ENCODE results near the gene HOXA5. TPM values are rescaled to one million over a fixed set of nuclear protein-coding genes. Genes with fewer than 3 reads are reported as not detected.

Gene HOXA5
- total RNA-seq, 5 donors from 2014 or later (not counting 1 experiment from before 2014, with no cell fraction given) = 0.18 to 0.32 TPM; not detected in 3

GRCh38 chr7:27157702-27158431 lies 14.4 kb upstream of the HOXA5 start:
- Histone ChIP-seq H3K36me3 (ENCODE audit: control insufficient read depth in 2 of 2, extremely low read depth in 1 of 2, insufficient read depth in 1 of 2, low read length in 1 of 2) (no peaks in the 10 kb centered on the region), H3K27ac (ENCODE audit: low read length) (no peak overlapping the region), H3K4me3 (ENCODE audit: control insufficient read depth in 1 of 2, extremely low read depth in 1 of 2, low read length in 1 of 2) (no peak overlapping the region), H3K9me3 (no peaks in the 10 kb centered on the region), H3K4me1 (ENCODE audit: control insufficient read depth in 1 of 2, extremely low read depth in 1 of 2, insufficient read depth in 2 of 2, low read length in 2 of 2) (peaks cover 8 to 59% of the 10 kb centered on the region in 2 experiments), H3K27me3 (replicated peaks in 1 of 2; ENCODE audit: control insufficient read depth in 2 of 2, extremely low read depth in 1 of 2, insufficient read depth in 2 of 2, low read length in 1 of 2) (peaks cover 2 to 91% of the 10 kb centered on the region in 2 experiments)
- Mint-ChIP-seq H3K27ac (peak overlapping the region; percentile 16 to 82), H3K4me1 (peaks cover 48 to 54% (median 53%) of the 10 kb centered on the region in 3 donors), H3K9me3 (no peaks in the 10 kb centered on the region), H3K27me3 (peaks cover 60 to 86% of the 10 kb centered on the region in 2 donors), H3K4me3 (peak overlapping the region in 2 of 3 donors; percentile 0 to 84), H3K36me3 (no peaks in the 10 kb centered on the region)
- 5% methylated on average over 14 of the region's 30 CpGs for WGBS (ENCODE audit: insufficient coverage)
- no peak for ATAC-seq (replicated peaks in 1 of 4)
- ChIA-PET POLR2A (no interaction called here), CTCF (interaction anchor here (0.5 to 1.5 kb wide), 2 partner anchors 18 to 1265 kb away, joined by 5 read pairs; no protein-coding TSS in a partner anchor)
- no peak for DNase-seq

GRCh38 chr7:27156916-27157701 lies 13.6 kb upstream of the HOXA5 start:
- peaks cover 51 to 57% (median 57%) of the 10 kb centered on the region in 3 donors for H3K4me1 Mint-ChIP-seq
- Histone ChIP-seq H3K36me3 (ENCODE audit: control insufficient read depth in 2 of 2, extremely low read depth in 1 of 2, insufficient read depth in 1 of 2, low read length in 1 of 2) (no peaks in the 10 kb centered on the region), H3K9me3 (no peaks in the 10 kb centered on the region), H3K4me3 (ENCODE audit: control insufficient read depth in 1 of 2, extremely low read depth in 1 of 2, low read length in 1 of 2) (peak overlapping the region in 1 of 2 donors; percentile 19), H3K27me3 (replicated peaks in 1 of 2; ENCODE audit: control insufficient read depth in 2 of 2, extremely low read depth in 1 of 2, insufficient read depth in 2 of 2, low read length in 1 of 2) (peaks cover 2 to 97% of the 10 kb centered on the region in 2 experiments), H3K4me1 (ENCODE audit: control insufficient read depth in 1 of 2, extremely low read depth in 1 of 2, insufficient read depth in 2 of 2, low read length in 2 of 2) (peaks cover 8 to 66% of the 10 kb centered on the region in 2 experiments), H3K27ac (ENCODE audit: low read length) (no peak overlapping the region)
- H3K9me3 Mint-ChIP-seq = no peaks in the 10 kb centered on the region
- H3K36me3 Mint-ChIP-seq = no peaks in the 10 kb centered on the region
- 10% methylated on average over 20 of the region's 30 CpGs for WGBS (ENCODE audit: insufficient coverage)
- peak overlapping the region in 1 of 3 donors; percentile 84 for H3K4me3 Mint-ChIP-seq
- ChIA-PET POLR2A (interaction anchor here in 1 of 2 donors (0.5 to 0.8 kb wide), 2 partner anchors 14 to 644 kb away, joined by 3 to 5 read pairs; no protein-coding TSS in a partner anchor), CTCF (interaction anchor here in 1 of 2 donors (0.5 to 0.7 kb wide), 3 partner anchors 18 to 1301 kb away, joined by 3 to 5 read pairs (median 3); no protein-coding TSS in a partner anchor)
- peak overlapping the region; percentile 16 to 82 for H3K27ac Mint-ChIP-seq
- peaks cover 56 to 85% of the 10 kb centered on the region in 2 donors for H3K27me3 Mint-ChIP-seq
- ATAC-seq (replicated peaks in 1 of 4) = no peak
- no peak for DNase-seq

- ChIA-PET CTCF (interaction anchor here in 1 of 2 donors (0.5 to 0.7 kb wide), 3 partner anchors 1012 to 1300 kb away, joined by 3 to 4 read pairs (median 3); no protein-coding TSS in a partner anchor), POLR2A (interaction anchor here in 1 of 2 donors (0.8 kb wide), 1 partner anchor 14 kb away, joined by 5 read pairs; no protein-coding TSS in a partner anchor)
- WGBS (ENCODE audit: insufficient coverage) = 4% methylated on average over 24 of the region's 33 CpGs
- no peak for ATAC-seq (replicated peaks in 1 of 4)
- DNase-seq = no peak
- Mint-ChIP-seq H3K4me1 (peaks cover 58 to 64% (median 63%) of the 10 kb centered on the region in 3 donors), H3K27ac (peak within 1 kb of the TSS; percentile 16 to 82), H3K4me3 (peak within 1 kb of the TSS; percentile 13 to 84 (median 21)), H3K9me3 (no peaks in the 10 kb centered on the region), H3K36me3 (no peaks in the 10 kb centered on the region), H3K27me3 (peaks cover 62 to 86% of the 10 kb centered on the region in 2 donors)
- Histone ChIP-seq H3K4me3 (ENCODE audit: control insufficient read depth in 1 of 2, extremely low read depth in 1 of 2, low read length in 1 of 2) (peak within 1 kb of the TSS; percentile 17 to 66), H3K27me3 (replicated peaks in 1 of 2; ENCODE audit: control insufficient read depth in 2 of 2, extremely low read depth in 1 of 2, insufficient read depth in 2 of 2, low read length in 1 of 2) (peaks cover 2 to 97% of the 10 kb centered on the region in 2 experiments), H3K9me3 (no peaks in the 10 kb centered on the region), H3K27ac (ENCODE audit: low read length) (no peak within 1 kb of the TSS), H3K36me3 (ENCODE audit: control insufficient read depth in 2 of 2, extremely low read depth in 1 of 2, insufficient read depth in 1 of 2, low read length in 1 of 2) (no peaks in the 10 kb centered on the region), H3K4me1 (ENCODE audit: control insufficient read depth in 1 of 2, extremely low read depth in 1 of 2, insufficient read depth in 2 of 2, low read length in 2 of 2) (peaks cover 11 to 71% of the 10 kb centered on the region in 2 experiments)
Measured at GRCh38 chr7:27156508-27156898, 13.0 kb upstream of the HOXA5 start, which contains the start of gene HOXA7. Gene HOXA7, minus strand, starts transcription at chr7:27156675. Its CDS starts 130 bp downstream, at chr7:27156545.

- Mint-ChIP-seq H3K4me3 (peak overlapping the region in 2 of 3 donors; percentile 21 to 84), H3K4me1 (peaks cover 59 to 69% (median 66%) of the 10 kb centered on the region in 3 donors), H3K9me3 (no peaks in the 10 kb centered on the region), H3K27ac (peak overlapping the region; percentile 11 to 55), H3K36me3 (no peaks in the 10 kb centered on the region), H3K27me3 (peaks cover 65 to 88% of the 10 kb centered on the region in 2 donors)
- DNase-seq (peak in 1 of 35 experiments; percentile 19), ATAC-seq (replicated peaks in 1 of 4) (peak in 2 of 4 experiments; percentile 18 to 22)
- Histone ChIP-seq H3K36me3 (ENCODE audit: control insufficient read depth in 2 of 2, extremely low read depth in 1 of 2, insufficient read depth in 1 of 2, low read length in 1 of 2) (no peaks in the 10 kb centered on the region), H3K4me1 (ENCODE audit: control insufficient read depth in 1 of 2, extremely low read depth in 1 of 2, insufficient read depth in 2 of 2, low read length in 2 of 2) (peaks cover 15 to 71% of the 10 kb centered on the region in 2 experiments), H3K4me3 (ENCODE audit: control insufficient read depth in 1 of 2, extremely low read depth in 1 of 2, low read length in 1 of 2) (peak overlapping the region; percentile 17 to 66), H3K27ac (ENCODE audit: low read length) (no peak overlapping the region), H3K27me3 (replicated peaks in 1 of 2; ENCODE audit: control insufficient read depth in 2 of 2, extremely low read depth in 1 of 2, insufficient read depth in 2 of 2, low read length in 1 of 2) (peaks cover 2 to 97% of the 10 kb centered on the region in 2 experiments), H3K9me3 (no peaks in the 10 kb centered on the region)
- ChIA-PET POLR2A (interaction anchor here in 1 of 2 donors (0.6 kb wide), 2 partner anchors 483 to 1302 kb away, joined by 3 read pairs; no protein-coding TSS in a partner anchor), CTCF (interaction anchor here in 1 of 2 donors (0.5 to 0.6 kb wide), 2 partner anchors 864 to 1066 kb away, joined by 3 to 4 read pairs; no protein-coding TSS in a partner anchor)
- WGBS (ENCODE audit: insufficient coverage) = 3% methylated on average over 60 of the region's 63 CpGs
Measured at GRCh38 chr7:27155816-27156507, 12.5 kb upstream of the HOXA5 start.

GRCh38 chr7:27154901-27155815 lies 11.7 kb upstream of the HOXA5 start:
- ATAC-seq (replicated peaks in 1 of 4) = no peak
- Histone ChIP-seq H3K27ac (ENCODE audit: low read length) (no peak overlapping the region), H3K4me1 (ENCODE audit: control insufficient read depth in 1 of 2, extremely low read depth in 1 of 2, insufficient read depth in 2 of 2, low read length in 2 of 2) (peaks cover 15 to 71% of the 10 kb centered on the region in 2 experiments), H3K27me3 (replicated peaks in 1 of 2; ENCODE audit: control insufficient read depth in 2 of 2, extremely low read depth in 1 of 2, insufficient read depth in 2 of 2, low read length in 1 of 2) (peaks cover 2 to 98% of the 10 kb centered on the region in 2 experiments), H3K9me3 (no peaks in the 10 kb centered on the region), H3K36me3 (ENCODE audit: control insufficient read depth in 2 of 2, extremely low read depth in 1 of 2, insufficient read depth in 1 of 2, low read length in 1 of 2) (no peaks in the 10 kb centered on the region), H3K4me3 (ENCODE audit: control insufficient read depth in 1 of 2, extremely low read depth in 1 of 2, low read length in 1 of 2) (peak overlapping the region in 1 of 2 donors; percentile 66)
- Mint-ChIP-seq H3K27ac (peak overlapping the region in 1 of 2 donors; percentile 84), H3K27me3 (peaks cover 71 to 92% of the 10 kb centered on the region in 2 donors), H3K4me3 (peak overlapping the region; percentile 35 to 84 (median 48)), H3K4me1 (peaks cover 64 to 77% (median 69%) of the 10 kb centered on the region in 3 donors), H3K9me3 (no peaks in the 10 kb centered on the region), H3K36me3 (no peaks in the 10 kb centered on the region)
- peak in 1 of 35 experiments; percentile 14 for DNase-seq
- WGBS (ENCODE audit: insufficient coverage) = 6% methylated on average over 33 of the region's 48 CpGs
- CTCF ChIA-PET = interaction anchor here (0.6 to 1.6 kb wide), 4 partner anchors 41 to 865 kb away, joined by 3 to 4 read pairs (median 3); partner anchors contain the start of gene HOXA1 (in 1 of the 2)
- POLR2A ChIA-PET = interaction anchor here in 1 of 2 donors (0.6 kb wide), 2 partner anchors 482 to 1301 kb away, joined by 3 read pairs; no protein-coding TSS in a partner anchor
